ENCODE results near the gene RLF.
"Not testable (repeated sequence)": the region's sequence is repeated elsewhere in the genome, so short reads cannot be mapped to it uniquely, and the experiment has no call there.

DNA sequence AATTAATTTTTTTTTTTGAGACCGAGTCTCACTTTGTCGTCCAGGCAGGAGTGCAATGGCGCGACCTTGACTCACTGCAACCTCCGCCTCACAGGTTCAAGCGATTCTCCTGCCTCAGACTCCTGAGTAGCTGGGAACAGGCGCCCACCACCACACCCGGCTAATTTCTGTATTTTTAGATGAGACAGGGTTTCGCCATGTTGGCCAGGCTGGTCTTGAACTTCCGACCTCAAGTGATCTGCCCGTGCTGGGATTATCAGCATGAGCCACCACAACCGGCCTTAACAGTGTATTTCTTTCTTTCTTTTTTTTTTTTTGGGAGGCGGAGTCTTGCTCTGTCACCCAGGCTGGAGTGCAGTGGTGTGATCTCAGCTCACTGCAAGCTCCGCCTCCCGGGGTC lies 15.8 kb downstream of the RLF start:
- TF ChIP-seq, protein P1, sequence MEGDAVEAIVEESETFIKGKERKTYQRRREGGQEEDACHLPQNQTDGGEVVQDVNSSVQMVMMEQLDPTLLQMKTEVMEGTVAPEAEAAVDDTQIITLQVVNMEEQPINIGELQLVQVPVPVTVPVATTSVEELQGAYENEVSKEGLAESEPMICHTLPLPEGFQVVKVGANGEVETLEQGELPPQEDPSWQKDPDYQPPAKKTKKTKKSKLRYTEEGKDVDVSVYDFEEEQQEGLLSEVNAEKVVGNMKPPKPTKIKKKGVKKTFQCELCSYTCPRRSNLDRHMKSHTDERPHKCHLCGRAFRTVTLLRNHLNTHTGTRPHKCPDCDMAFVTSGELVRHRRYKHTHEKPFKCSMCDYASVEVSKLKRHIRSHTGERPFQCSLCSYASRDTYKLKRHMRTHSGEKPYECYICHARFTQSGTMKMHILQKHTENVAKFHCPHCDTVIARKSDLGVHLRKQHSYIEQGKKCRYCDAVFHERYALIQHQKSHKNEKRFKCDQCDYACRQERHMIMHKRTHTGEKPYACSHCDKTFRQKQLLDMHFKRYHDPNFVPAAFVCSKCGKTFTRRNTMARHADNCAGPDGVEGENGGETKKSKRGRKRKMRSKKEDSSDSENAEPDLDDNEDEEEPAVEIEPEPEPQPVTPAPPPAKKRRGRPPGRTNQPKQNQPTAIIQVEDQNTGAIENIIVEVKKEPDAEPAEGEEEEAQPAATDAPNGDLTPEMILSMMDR (conservative IDR thresholded peaks at IDR 0.05 in 1 of 2, IDR thresholded peaks at IDR 0.05 in 1 of 2; ENCODE audit: low read depth in 1 of 2, low read length in 2 of 2), result not testable (repeated sequence)
- TF ChIP-seq EZH2 (IDR thresholded peaks at IDR 0.05; ENCODE audit: low read length, missing control alignments), result not testable (repeated sequence)

Measured in fibroblast of lung (primary cell).